Trophoblast cell (in vitro differentiated cells and primary cell): ENCODE measurements around the gene DDX56. TPM values are rescaled to one million over a fixed set of nuclear protein-coding genes. Genes with fewer than 3 reads are reported as not detected.
A peak's percentile ranks its signal among the peaks of the same experiment; 100 is the strongest.

Experiments used
- DNase-seq, 2 donors: peaks; one replicate each; pipeline ENCODE4 v3.0.0-alpha.2; 2016
- H2AFZ ChIP-seq: 2 replicates; pipeline ENCODE4 v1.6.1; 2013; ENCODE audit warnings: low read length, moderate library complexity, mild to moderate bottlenecking; ENCODE audit not compliant: insufficient read depth, poor library complexity
- H2AK5ac ChIP-seq: 2 replicates; pipeline ENCODE4 v1.6.1; 2013; ENCODE audit warnings: mild to moderate bottlenecking, low read length
- H2BK120ac ChIP-seq: 2 replicates; pipeline ENCODE4 v1.6.1; 2013; ENCODE audit warnings: low read length, mild to moderate bottlenecking, moderate library complexity; ENCODE audit not compliant: insufficient read depth, poor library complexity
- H2BK12ac ChIP-seq: 2 replicates; pipeline ENCODE4 v1.6.1; 2013; ENCODE audit warnings: mild to moderate bottlenecking, low read length, moderate library complexity
- H2BK5ac ChIP-seq: 2 replicates; pipeline ENCODE4 v1.6.1; 2013; ENCODE audit warnings: low read length, low read depth, moderate library complexity, mild to moderate bottlenecking; ENCODE audit not compliant: poor library complexity
- H3K14ac ChIP-seq: 2 replicates; pipeline ENCODE4 v1.6.1; 2013; ENCODE audit warnings: mild to moderate bottlenecking, low read length
- H3K18ac ChIP-seq: 2 replicates; pipeline ENCODE4 v1.6.1; 2013; ENCODE audit warnings: mild to moderate bottlenecking, low read length
- H3K23ac ChIP-seq: 2 replicates; pipeline ENCODE4 v1.6.1; 2013; ENCODE audit warnings: low read length
- H3K27ac ChIP-seq: 2 replicates; pipeline ENCODE4 v1.5.1; 2013; ENCODE audit warnings: low read depth, mild to moderate bottlenecking, inconsistent platforms, low read length, moderate library complexity
- H3K27me3 ChIP-seq: 2 replicates; pipeline ENCODE4 v1.6.1; 2013; ENCODE audit warnings: inconsistent platforms, mild to moderate bottlenecking, low read length, moderate library complexity; ENCODE audit not compliant: insufficient read depth
- H3K36me3 ChIP-seq, 2 experiments: 1 replicate in 1 of 2; 2 replicates in 1 of 2; pipeline ENCODE4 v1.6.1; 2013; ENCODE audit warnings: low read length in 2 of 2, mild to moderate bottlenecking in 2 of 2, moderate library complexity in 1 of 2; ENCODE audit not compliant: insufficient read depth in 2 of 2, control insufficient read depth in 1 of 2
- H3K4ac ChIP-seq: 2 replicates; pipeline ENCODE4 v1.6.1; 2013; ENCODE audit warnings: low read depth, mild to moderate bottlenecking, low read length, moderate library complexity
- H3K4me1 ChIP-seq, 2 experiments: 1 replicate in 1 of 2; 2 replicates in 1 of 2; pipeline ENCODE4 v1.6.1; 2013; ENCODE audit warnings: low read length in 2 of 2, mild to moderate bottlenecking in 2 of 2, moderate library complexity in 1 of 2; ENCODE audit not compliant: insufficient read depth in 2 of 2, control insufficient read depth in 1 of 2
- H3K4me2 ChIP-seq: 2 replicates; pipeline ENCODE4 v1.6.1; 2013; ENCODE audit warnings: inconsistent platforms, mild to moderate bottlenecking, low read length, moderate library complexity
- H3K4me3 ChIP-seq: 2 replicates; pipeline ENCODE4 v1.5.1; 2013; ENCODE audit warnings: mild to moderate bottlenecking, low read depth, low read length, inconsistent platforms
- H3K79me1 ChIP-seq: one replicate; pipeline ENCODE4 v1.6.1; 2013; ENCODE audit warnings: low read length
- H3K79me2 ChIP-seq: 2 replicates; pipeline ENCODE4 v1.6.1; 2013; ENCODE audit warnings: low read length, mild to moderate bottlenecking; ENCODE audit not compliant: control insufficient read depth, insufficient read depth, poor library complexity
- H3K9ac ChIP-seq: 2 replicates; pipeline ENCODE4 v1.6.1; 2013; ENCODE audit warnings: mild to moderate bottlenecking, low read length
- H3K9me3 ChIP-seq: 2 replicates; pipeline ENCODE4 v1.6.1; 2013; ENCODE audit warnings: low read depth, mild to moderate bottlenecking, control low read depth, inconsistent platforms, low read length; ENCODE audit not compliant: insufficient read depth
- H4K12ac ChIP-seq: 2 replicates; pipeline ENCODE4 v1.6.1; 2013; ENCODE audit warnings: low read depth, mild to moderate bottlenecking, low read length, moderate library complexity
- H4K8ac ChIP-seq: 2 replicates; pipeline ENCODE4 v1.6.1; 2013; ENCODE audit warnings: low read depth, mild to moderate bottlenecking, low read length, moderate library complexity
- H4K91ac ChIP-seq: one replicate; pipeline ENCODE4 v1.6.1; 2013; ENCODE audit warnings: low read depth, mild to moderate bottlenecking, low read length, moderate library complexity
- WGBS: extraction: QIAGEN DNeasy Blood & Tissue Kit; methylation state at CpG from one replicate; pipeline ENCODE4 v1.1.7; 2013; ENCODE audit warnings: missing lambda C conversion rate; ENCODE audit not compliant: insufficient read length, insufficient coverage; ENCODE audit errors: extremely low coverage; 5-methylcytosine and 5-hydroxymethylcytosine counted together
- polyA plus RNA-seq: library from polyadenylated mRNA; stranded (reverse); fragments of 200-250 nt; gene quantifications from 2 replicates; pipeline ENCODE4 v1.2.3, GENCODE V29; 2013

DDX56 gene
- 46.3 and 54.5 TPM in 2 replicates for polyA plus RNA-seq

GRCh38 chr7:44573464-44574286, at the start of gene DDX56:
Gene DDX56, minus strand, starts transcription at chr7:44573908. Its CDS starts 13 bp downstream, at chr7:44573895.
- no peaks in the 10 kb centered on the region for H3K9me3 ChIP-seq
- H3K4me2 ChIP-seq = peak within 1 kb of the TSS; percentile 77
- H2BK120ac ChIP-seq = peak within 1 kb of the TSS; percentile 86
- no peaks in the 10 kb centered on the region for H3K27me3 ChIP-seq
- H2BK5ac ChIP-seq = peak within 1 kb of the TSS; percentile 80
- H3K4ac ChIP-seq = peak within 1 kb of the TSS; percentile 99
- peaks cover 12% of the 10 kb centered on the region for H3K79me2 ChIP-seq
- no CpG with 5 or more reads among the region's 74 CpGs for WGBS
- no peak within 1 kb of the TSS for H3K23ac ChIP-seq
- peak within 1 kb of the TSS; percentile 95 for H4K12ac ChIP-seq
- peak within 1 kb of the TSS; percentile 77 for H3K18ac ChIP-seq
- H4K91ac ChIP-seq = peak within 1 kb of the TSS; percentile 90
- peaks cover 3 to 7% of the 10 kb centered on the region in 2 experiments for H3K4me1 ChIP-seq
- H2AK5ac ChIP-seq = peak within 1 kb of the TSS; percentile 92
- H3K9ac ChIP-seq = peak within 1 kb of the TSS; percentile 86
- peak within 1 kb of the TSS; percentile 76 for H3K27ac ChIP-seq
- H2AFZ ChIP-seq = peak within 1 kb of the TSS; percentile 94
- peak within 1 kb of the TSS; percentile 83 for H3K4me3 ChIP-seq
- DNase-seq = peak; percentile 96 to 99
- peaks cover 46 to 56% of the 10 kb centered on the region in 2 experiments for H3K36me3 ChIP-seq
- peak within 1 kb of the TSS; percentile 97 for H4K8ac ChIP-seq
- peaks cover 8% of the 10 kb centered on the region for H3K79me1 ChIP-seq
- no peak within 1 kb of the TSS for H2BK12ac ChIP-seq
- peak within 1 kb of the TSS; percentile 95 for H3K14ac ChIP-seq

- Histone ChIP-seq H2AFZ (no peak overlapping the region), H3K4me1 (peaks cover 9 to 17% of the 10 kb centered on the region in 2 experiments), H3K4me2 (no peak overlapping the region), H3K9me3 (no peaks in the 10 kb centered on the region), H3K79me2 (peaks cover 10% of the 10 kb centered on the region), H3K18ac (no peak overlapping the region), H2BK120ac (no peak overlapping the region), H3K23ac (no peak overlapping the region), H3K9ac (no peak overlapping the region), H3K36me3 (peaks cover 18 to 20% of the 10 kb centered on the region in 2 experiments), H2BK5ac (no peak overlapping the region), H4K8ac (peak overlapping the region; percentile 26), H3K27me3 (no peaks in the 10 kb centered on the region), H4K91ac (peak overlapping the region; percentile 13), H3K79me1 (peaks cover 10% of the 10 kb centered on the region), H3K4ac (peak overlapping the region; percentile 87), H3K27ac (peak overlapping the region; percentile 19), H2AK5ac (no peak overlapping the region), H4K12ac (no peak overlapping the region), H3K4me3 (no peak overlapping the region), H2BK12ac (peak overlapping the region; percentile 23), H3K14ac (no peak overlapping the region)
- no CpG with 5 or more reads among the region's 5 CpGs for WGBS
- peak; percentile 30 to 47 for DNase-seq
Observed at GRCh38 chr7:44622342-44623151, 48.8 kb upstream of the DDX56 start.

- H3K79me1 ChIP-seq = peaks cover 10% of the 10 kb centered on the region
- peaks cover 9 to 22% of the 10 kb centered on the region in 2 experiments for H3K4me1 ChIP-seq
- H3K14ac ChIP-seq = no peak overlapping the region
- H3K36me3 ChIP-seq = peaks cover 18 to 19% of the 10 kb centered on the region in 2 experiments
- H3K27ac ChIP-seq = no peak overlapping the region
- peak overlapping the region; percentile 16 for H3K4ac ChIP-seq
- no CpG with 5 or more reads among the region's 5 CpGs for WGBS
- H3K9ac ChIP-seq = no peak overlapping the region
- no peak overlapping the region for H2BK12ac ChIP-seq
- H4K12ac ChIP-seq = no peak overlapping the region
- no peak overlapping the region for H3K4me3 ChIP-seq
- no peak overlapping the region for H4K8ac ChIP-seq
- H2AK5ac ChIP-seq = no peak overlapping the region
- DNase-seq = peak in 1 of 2 donors; percentile 4
- no peak overlapping the region for H2AFZ ChIP-seq
- H3K27me3 ChIP-seq = no peaks in the 10 kb centered on the region
- no peak overlapping the region for H3K23ac ChIP-seq
- H4K91ac ChIP-seq = no peak overlapping the region
- peaks cover 10% of the 10 kb centered on the region for H3K79me2 ChIP-seq
- H3K4me2 ChIP-seq = no peak overlapping the region
- H2BK120ac ChIP-seq = no peak overlapping the region
- H3K18ac ChIP-seq = no peak overlapping the region
- no peaks in the 10 kb centered on the region for H3K9me3 ChIP-seq
- no peak overlapping the region for H2BK5ac ChIP-seq
Observed at GRCh38 chr7:44621750-44622103, 48.0 kb upstream of the DDX56 start.

GRCh38 chr7:44621034-44621749, 47.5 kb upstream of the DDX56 start:
- H3K79me2 ChIP-seq = peaks cover 10% of the 10 kb centered on the region
- no peak overlapping the region for H2AK5ac ChIP-seq
- peak; percentile 84 to 89 for DNase-seq
- peaks cover 14 to 15% of the 10 kb centered on the region in 2 experiments for H3K36me3 ChIP-seq
- H4K12ac ChIP-seq = no peak overlapping the region
- WGBS = no CpG with 5 or more reads among the region's 11 CpGs
- H3K9ac ChIP-seq = no peak overlapping the region
- peaks cover 10% of the 10 kb centered on the region for H3K79me1 ChIP-seq
- no peaks in the 10 kb centered on the region for H3K9me3 ChIP-seq
- peak overlapping the region; percentile 44 for H2BK5ac ChIP-seq
- no peak overlapping the region for H2AFZ ChIP-seq
- H3K14ac ChIP-seq = no peak overlapping the region
- H4K8ac ChIP-seq = no peak overlapping the region
- H4K91ac ChIP-seq = no peak overlapping the region
- no peak overlapping the region for H3K4me2 ChIP-seq
- no peak overlapping the region for H3K23ac ChIP-seq
- H3K4me3 ChIP-seq = no peak overlapping the region
- no peak overlapping the region for H3K18ac ChIP-seq
- no peaks in the 10 kb centered on the region for H3K27me3 ChIP-seq
- H2BK120ac ChIP-seq = no peak overlapping the region
- H3K4me1 ChIP-seq = peaks cover 9 to 23% of the 10 kb centered on the region in 2 experiments
- H2BK12ac ChIP-seq = no peak overlapping the region
- peak overlapping the region; percentile 5 for H3K4ac ChIP-seq
- H3K27ac ChIP-seq = no peak overlapping the region
